ENCODE results near the gene DPH6. TPM values are rescaled to one million over a fixed set of nuclear protein-coding genes. Genes with fewer than 3 reads are reported as not detected.

DPH6 gene
- total RNA-seq, 2 experiments from 2014 or later, result 6.3 to 9.7 TPM

DNA sequence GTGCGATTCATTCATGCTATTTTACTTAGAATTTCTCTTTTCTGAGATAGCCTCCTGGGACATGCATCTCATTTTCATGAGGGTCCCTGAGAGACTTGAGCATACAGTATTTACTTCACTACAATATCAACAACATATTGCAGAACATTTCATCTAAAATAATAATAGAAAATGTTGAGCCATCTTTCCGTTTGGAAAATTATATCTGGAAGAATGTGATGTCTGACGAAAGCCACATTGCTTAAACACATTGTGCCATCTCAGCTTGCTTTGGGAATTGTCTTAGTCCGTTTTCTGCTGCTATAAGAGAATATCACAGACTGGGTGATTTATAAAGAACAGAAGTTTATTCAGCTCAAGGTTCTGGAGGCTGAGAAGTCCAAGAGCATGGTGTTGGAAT lies 55.5 kb downstream of the DPH6 start:
- H3K9me3 Mint-ChIP-seq, result peaks cover 14% of the 10 kb centered on the region
- H3K27me3 Mint-ChIP-seq, result no peaks in the 10 kb centered on the region
- peaks cover 19% of the 10 kb centered on the region for H3K36me3 Mint-ChIP-seq
- POLR2A ChIA-PET, result no interaction called here
- no peak overlapping the region for H3K27ac Mint-ChIP-seq
- DNase-seq (no peak), ATAC-seq (ENCODE audit: low read depth) (no peak)
- no peaks in the 10 kb centered on the region for H3K4me1 Mint-ChIP-seq
- H3K4me3 Mint-ChIP-seq, result no peak overlapping the region

DNA sequence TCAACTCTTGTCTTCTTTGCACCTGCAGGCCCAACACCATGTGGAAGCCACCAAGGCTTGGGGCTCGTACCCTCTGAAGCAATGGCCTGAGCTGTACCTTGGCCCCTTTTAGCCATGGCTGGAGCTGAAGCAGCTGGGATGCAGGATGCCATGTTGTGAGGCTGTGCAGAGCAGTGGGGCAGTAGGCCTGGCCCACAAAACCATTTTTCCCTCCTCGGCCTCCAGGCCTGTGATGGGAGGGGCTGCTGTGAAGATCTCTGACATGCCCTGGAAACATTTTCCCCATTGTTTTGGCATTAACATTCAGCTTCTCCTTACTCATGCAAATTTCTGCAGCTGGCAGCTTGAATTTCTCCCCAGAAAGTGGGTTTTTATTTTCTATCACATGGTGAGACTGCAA lies 58.5 kb downstream of the DPH6 start:
- Mint-ChIP-seq H3K4me3 (no peak overlapping the region), H3K9me3 (peaks cover 15% of the 10 kb centered on the region), H3K27ac (no peak overlapping the region), H3K27me3 (no peaks in the 10 kb centered on the region), H3K36me3 (peaks cover 20% of the 10 kb centered on the region), H3K4me1 (no peaks in the 10 kb centered on the region)
- POLR2A ChIA-PET, result no interaction called here
- ATAC-seq (ENCODE audit: low read depth) (no peak), DNase-seq (no peak)

DNA sequence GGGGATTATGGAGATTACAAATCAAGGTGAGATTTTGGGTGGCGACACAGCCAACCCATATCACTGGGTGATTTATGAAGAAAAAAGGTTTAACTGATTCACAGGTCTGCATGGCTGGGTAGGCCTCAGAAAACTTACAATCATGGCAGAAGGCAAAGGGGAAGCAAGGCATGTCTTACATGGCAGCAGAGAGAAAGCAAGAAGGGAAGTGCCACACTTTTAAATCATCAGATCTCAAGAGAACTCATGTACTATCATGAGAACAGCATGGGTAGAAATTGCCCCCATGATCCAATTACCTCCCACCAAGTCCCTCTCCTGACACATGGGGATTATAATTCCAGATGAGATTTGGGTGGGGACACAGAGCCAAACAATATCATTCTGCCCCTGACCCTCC lies 59.7 kb downstream of the DPH6 start:
- no peak for DNase-seq
- no peak overlapping the region for H3K4me3 Mint-ChIP-seq
- no peak for ATAC-seq (ENCODE audit: low read depth)

DNA sequence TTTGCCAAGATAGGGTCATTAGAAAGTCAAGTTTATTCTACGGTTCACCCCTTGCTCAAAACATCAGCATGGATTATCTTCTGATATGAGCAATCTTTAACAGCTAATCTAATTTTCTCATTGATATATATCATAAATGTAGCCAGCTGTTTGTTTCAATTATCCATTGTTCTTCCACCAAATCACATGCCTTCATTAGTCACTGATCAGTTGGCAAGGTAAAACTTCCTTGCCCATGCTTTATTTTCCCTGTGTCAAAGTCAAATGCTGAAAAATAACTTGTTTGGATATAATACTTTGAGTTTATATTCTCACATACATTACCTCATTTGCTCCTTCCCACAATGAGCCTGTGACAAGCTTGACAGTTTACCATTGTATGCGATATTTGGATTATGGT lies 60.6 kb downstream of the DPH6 start:
- Mint-ChIP-seq H3K4me1 (no peaks in the 10 kb centered on the region), H3K9me3 (peaks cover 15% of the 10 kb centered on the region), H3K27ac (no peak overlapping the region), H3K36me3 (peaks cover 20% of the 10 kb centered on the region), H3K4me3 (no peak overlapping the region), H3K27me3 (no peaks in the 10 kb centered on the region)
- POLR2A ChIA-PET, result no interaction called here
- ATAC-seq (ENCODE audit: low read depth) (no peak), DNase-seq (no peak)

More for the DNA sequence above, 59.7 kb downstream of the DPH6 start:
- no peaks in the 10 kb centered on the region for H3K4me1 Mint-ChIP-seq
- peaks cover 20% of the 10 kb centered on the region for H3K36me3 Mint-ChIP-seq
- H3K9me3 Mint-ChIP-seq, result peaks cover 15% of the 10 kb centered on the region
- no peak overlapping the region for H3K27ac Mint-ChIP-seq
- H3K27me3 Mint-ChIP-seq, result no peaks in the 10 kb centered on the region
- POLR2A ChIA-PET, result no interaction called here

DNA sequence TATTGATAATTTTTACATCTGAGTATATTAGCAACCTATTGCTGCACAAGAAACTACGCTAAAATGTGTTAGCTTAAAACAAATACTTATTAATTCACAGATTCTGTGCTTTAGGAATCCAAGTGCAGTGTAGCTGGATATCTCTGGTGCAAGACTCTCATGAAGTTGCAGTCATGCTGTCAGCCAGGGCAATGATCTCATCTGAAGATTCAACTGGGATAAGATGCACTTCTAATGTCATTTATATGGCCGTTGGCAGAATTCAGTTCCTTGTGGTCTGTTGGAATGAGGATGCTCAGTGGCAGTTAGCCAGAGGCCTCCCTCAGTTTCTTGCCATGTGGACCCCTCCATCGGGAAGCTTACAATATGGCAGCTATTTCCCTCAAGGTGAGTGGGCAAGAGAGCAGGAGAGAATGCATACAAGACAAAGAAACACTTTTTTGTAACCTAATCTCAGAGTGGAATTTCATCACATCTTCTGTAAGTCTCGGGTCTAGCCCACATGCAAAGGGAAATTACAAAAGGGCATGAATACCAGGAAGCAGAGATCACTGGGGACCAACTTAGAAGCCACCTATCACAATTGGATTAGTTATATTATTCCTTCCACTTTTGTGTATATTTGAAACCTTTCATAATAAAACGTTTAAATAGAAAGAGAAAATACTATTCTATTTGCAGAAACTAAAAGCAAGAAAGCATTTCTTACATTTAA lies 61.6 kb downstream of the DPH6 start:
- ATAC-seq (ENCODE audit: low read depth) (no peak), DNase-seq (no peak)
- H3K27ac Mint-ChIP-seq, result no peak overlapping the region
- peaks cover 20% of the 10 kb centered on the region for H3K36me3 Mint-ChIP-seq
- POLR2A ChIA-PET, result no interaction called here
- H3K4me3 Mint-ChIP-seq, result no peak overlapping the region
- H3K9me3 Mint-ChIP-seq, result peaks cover 15% of the 10 kb centered on the region
- no peaks in the 10 kb centered on the region for H3K27me3 Mint-ChIP-seq
- no peaks in the 10 kb centered on the region for H3K4me1 Mint-ChIP-seq

DNA sequence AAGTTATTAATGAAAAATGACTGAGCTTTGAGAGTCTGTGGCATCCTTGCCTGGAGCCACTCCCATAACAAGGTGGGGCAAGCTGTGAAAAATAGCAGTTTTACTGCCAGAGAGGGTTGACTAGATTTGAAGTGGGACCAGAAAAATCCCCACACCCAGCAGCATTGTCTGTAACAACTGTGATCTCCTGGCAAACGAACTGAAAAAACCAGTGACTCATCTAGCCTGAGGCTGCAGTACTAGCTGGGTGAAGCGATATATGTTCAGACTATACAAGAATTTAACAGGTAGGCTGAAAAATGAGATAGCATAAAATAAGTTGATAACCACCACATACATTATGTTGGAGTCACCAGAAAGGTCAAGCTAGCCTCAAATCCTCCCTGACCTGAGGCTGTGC lies 64.0 kb downstream of the DPH6 start:
- POLR2A ChIA-PET, result no interaction called here
- no peak for ATAC-seq (ENCODE audit: low read depth)
- Mint-ChIP-seq H3K36me3 (peaks cover 9% of the 10 kb centered on the region), H3K9me3 (peaks cover 4% of the 10 kb centered on the region), H3K27ac (no peak overlapping the region), H3K4me1 (no peaks in the 10 kb centered on the region), H3K27me3 (no peaks in the 10 kb centered on the region), H3K4me3 (no peak overlapping the region)
- DNase-seq, result no peak

DNA sequence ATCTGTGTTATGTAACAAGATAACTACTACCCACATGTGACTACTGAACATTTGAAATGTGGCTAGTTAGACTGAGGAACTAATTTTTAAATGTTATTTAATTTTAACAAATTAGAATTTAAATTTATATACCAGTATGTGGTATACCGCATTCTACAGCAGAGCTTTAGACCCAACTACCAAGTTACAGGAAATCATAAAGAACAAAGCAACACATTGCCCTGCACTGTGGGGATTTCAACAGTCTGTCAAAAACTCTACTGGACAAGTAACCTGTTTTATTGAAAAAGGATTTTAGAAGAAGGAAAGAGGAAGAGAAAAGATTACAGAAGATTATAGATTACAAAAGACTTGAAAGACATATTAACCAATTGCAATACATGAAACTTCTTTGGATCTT lies 64.9 kb downstream of the DPH6 start:
- Mint-ChIP-seq H3K27me3 (no peaks in the 10 kb centered on the region), H3K9me3 (peaks cover 1% of the 10 kb centered on the region), H3K4me1 (no peaks in the 10 kb centered on the region), H3K27ac (no peak overlapping the region), H3K36me3 (peaks cover 5% of the 10 kb centered on the region), H3K4me3 (no peak overlapping the region)
- POLR2A ChIA-PET, result no interaction called here
- no peak for ATAC-seq (ENCODE audit: low read depth)
- no peak for DNase-seq

DNA sequence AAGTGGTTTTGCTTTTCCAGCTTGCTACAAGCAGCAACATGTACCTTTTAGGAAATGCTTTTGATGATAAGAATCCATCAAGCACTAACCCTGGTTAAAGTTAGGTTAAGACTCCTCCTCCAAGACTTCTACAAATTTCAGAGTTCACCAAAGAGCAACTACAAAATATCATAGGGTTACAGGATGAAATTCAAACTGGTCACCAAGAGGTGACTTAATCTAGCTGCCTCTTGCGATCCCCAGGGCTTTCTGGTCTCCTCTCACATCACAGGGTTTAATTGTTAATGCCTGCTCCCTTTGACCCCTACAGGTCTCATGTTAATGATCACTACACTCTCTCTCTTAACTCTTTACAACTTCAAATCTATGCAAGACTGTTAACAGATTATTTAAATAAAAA lies 66.5 kb downstream of the DPH6 start:
- Mint-ChIP-seq H3K9me3 (no peaks in the 10 kb centered on the region), H3K4me1 (no peaks in the 10 kb centered on the region), H3K36me3 (no peaks in the 10 kb centered on the region), H3K4me3 (no peak overlapping the region), H3K27ac (no peak overlapping the region), H3K27me3 (no peaks in the 10 kb centered on the region)
- POLR2A ChIA-PET, result no interaction called here
- DNase-seq (no peak), ATAC-seq (ENCODE audit: low read depth) (no peak)

DNA sequence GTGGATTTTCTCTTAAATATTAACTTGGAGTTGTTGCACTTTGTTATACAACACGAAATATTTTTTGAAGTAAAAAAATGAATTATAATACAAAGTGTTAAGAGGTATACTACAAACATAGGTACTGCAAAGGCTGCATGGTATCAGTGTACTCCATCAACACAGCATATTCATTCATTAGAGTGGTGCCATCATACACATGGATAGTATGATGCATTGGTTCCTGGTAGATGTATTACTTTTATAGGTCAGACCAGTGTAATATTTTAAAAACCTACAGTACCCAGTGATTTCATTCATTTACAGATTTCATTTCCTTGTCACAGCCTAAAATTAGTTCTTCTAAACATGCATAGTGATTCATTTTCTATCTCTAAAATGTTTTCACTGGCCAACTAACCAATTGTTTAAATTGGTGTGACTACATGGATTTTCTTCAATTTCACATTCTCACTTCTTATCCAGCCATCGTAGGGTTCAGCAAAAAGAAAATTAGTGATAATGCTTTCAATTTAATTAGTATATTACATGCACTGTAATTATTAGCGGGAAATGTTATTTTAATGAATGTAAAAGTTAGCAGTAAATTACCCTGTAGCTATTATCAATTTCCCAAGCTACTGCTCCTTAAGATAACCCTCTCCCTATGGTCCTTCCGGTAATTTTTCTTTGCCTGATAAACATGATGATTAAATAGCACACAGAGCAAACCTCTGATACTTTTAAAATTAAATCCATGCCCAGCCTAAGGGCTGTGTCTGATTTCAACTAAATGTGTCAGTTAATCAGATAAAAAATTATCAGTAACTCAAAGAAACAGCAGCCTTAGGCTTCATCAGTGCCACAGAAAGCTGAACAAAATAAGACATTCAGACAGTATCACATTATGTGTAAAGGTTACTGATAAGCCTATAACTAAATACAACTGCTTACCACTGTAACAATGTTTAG lies 68.4 kb downstream of the DPH6 start:
- DNase-seq, result no peak
- Mint-ChIP-seq H3K36me3 (no peaks in the 10 kb centered on the region), H3K4me1 (no peaks in the 10 kb centered on the region), H3K27ac (no peak overlapping the region), H3K4me3 (no peak overlapping the region), H3K9me3 (no peaks in the 10 kb centered on the region), H3K27me3 (no peaks in the 10 kb centered on the region)
- no peak for ATAC-seq (ENCODE audit: low read depth)
- POLR2A ChIA-PET, result no interaction called here

DNA sequence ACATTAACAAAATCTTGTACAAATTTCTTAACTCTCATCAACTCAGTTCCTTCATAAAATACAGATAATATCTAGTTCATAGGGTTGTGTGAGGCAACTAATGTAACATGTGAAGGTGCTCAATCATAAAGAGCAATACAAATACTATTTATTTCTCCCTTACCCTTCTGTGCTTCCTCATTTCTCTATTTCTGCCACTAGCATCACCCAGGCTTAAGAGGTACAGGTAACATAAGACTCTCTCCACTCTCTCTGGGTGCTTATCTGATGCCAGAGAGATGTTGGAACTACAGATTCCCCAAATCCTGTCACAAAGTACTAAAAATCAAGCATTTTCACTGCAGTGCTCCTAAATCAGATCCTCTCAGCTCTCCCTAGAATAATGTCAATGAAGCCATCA lies 74.9 kb downstream of the DPH6 start:
- no peak for ATAC-seq (ENCODE audit: low read depth)
- no peak for DNase-seq
- H3K27me3 Mint-ChIP-seq, result no peaks in the 10 kb centered on the region
- no peaks in the 10 kb centered on the region for H3K9me3 Mint-ChIP-seq
- H3K36me3 Mint-ChIP-seq, result no peaks in the 10 kb centered on the region
- POLR2A ChIA-PET, result no interaction called here
- no peaks in the 10 kb centered on the region for H3K4me1 Mint-ChIP-seq
- H3K27ac Mint-ChIP-seq, result no peak overlapping the region
- no peak overlapping the region for H3K4me3 Mint-ChIP-seq

DNA sequence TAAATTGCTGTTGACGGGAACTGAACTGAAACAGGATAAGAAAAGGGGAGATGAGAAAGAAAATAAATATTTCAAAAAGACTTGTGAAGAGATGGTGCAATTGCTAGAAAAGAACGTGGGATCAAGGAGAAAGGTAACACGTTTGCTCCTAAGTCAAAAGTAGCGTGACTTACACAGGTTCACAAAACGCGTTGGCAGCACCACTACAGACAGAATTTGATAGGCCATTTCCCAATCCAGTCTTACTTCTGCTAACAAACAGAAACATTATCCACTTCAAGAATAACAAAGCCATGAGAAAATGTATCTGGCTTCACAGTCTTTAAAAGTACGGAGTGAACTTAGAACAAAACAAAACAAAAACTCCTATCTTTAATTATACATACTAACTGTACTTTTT lies 75.5 kb downstream of the DPH6 start:
- POLR2A ChIA-PET, result no interaction called here
- no peaks in the 10 kb centered on the region for H3K36me3 Mint-ChIP-seq
- no peaks in the 10 kb centered on the region for H3K27me3 Mint-ChIP-seq
- DNase-seq, result no peak
- H3K4me1 Mint-ChIP-seq, result no peaks in the 10 kb centered on the region
- ATAC-seq (ENCODE audit: low read depth), result no peak
- H3K9me3 Mint-ChIP-seq, result no peaks in the 10 kb centered on the region
- no peak overlapping the region for H3K4me3 Mint-ChIP-seq
- H3K27ac Mint-ChIP-seq, result no peak overlapping the region

DNA sequence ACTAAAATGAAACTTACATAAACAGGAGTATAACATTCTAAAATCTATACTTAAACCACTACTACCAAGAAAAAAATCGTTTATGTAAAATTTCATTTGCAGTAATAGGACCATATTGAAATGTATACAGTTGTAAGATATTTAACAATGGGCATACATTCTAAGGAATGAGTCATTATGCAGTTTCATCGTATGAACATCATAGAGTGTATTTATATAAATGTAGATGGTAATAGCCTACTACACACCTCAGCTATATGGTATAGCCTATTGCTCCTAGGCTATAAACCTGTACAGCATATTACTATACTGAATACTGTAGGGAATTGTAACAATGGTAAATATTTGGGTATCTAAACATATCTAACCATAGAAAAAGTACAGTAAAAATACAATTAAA lies 79.5 kb downstream of the DPH6 start:
- no peak overlapping the region for H3K27ac Mint-ChIP-seq
- H3K9me3 Mint-ChIP-seq, result no peaks in the 10 kb centered on the region
- no peaks in the 10 kb centered on the region for H3K36me3 Mint-ChIP-seq
- no peak for DNase-seq
- H3K27me3 Mint-ChIP-seq, result no peaks in the 10 kb centered on the region
- no peaks in the 10 kb centered on the region for H3K4me1 Mint-ChIP-seq
- H3K4me3 Mint-ChIP-seq, result no peak overlapping the region
- POLR2A ChIA-PET, result no interaction called here
- ATAC-seq (ENCODE audit: low read depth), result no peak

DNA sequence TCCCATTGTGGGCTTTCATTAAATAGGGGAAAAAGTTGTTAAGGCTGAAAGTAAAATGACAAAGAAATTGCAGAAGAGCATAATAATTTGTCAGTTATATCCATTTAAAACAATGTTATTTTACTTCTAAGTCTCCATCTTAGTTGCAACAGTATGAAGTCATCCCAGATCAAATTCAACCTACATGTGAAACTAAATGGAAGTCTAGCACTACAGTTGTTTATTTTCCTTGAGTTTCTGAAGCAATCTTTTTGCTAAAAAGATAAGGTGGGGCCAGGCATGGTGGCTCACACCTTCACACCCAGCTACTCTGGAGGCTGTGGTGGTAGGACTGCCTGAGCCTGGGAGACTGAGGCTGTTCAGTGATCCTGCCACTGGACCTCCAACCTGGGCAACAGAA lies 80.2 kb downstream of the DPH6 start:
- DNase-seq (no peak), ATAC-seq (ENCODE audit: low read depth) (no peak)
- POLR2A ChIA-PET, result no interaction called here
- H3K9me3 Mint-ChIP-seq, result no peaks in the 10 kb centered on the region
- no peaks in the 10 kb centered on the region for H3K27me3 Mint-ChIP-seq
- no peak overlapping the region for H3K27ac Mint-ChIP-seq
- no peak overlapping the region for H3K4me3 Mint-ChIP-seq
- no peaks in the 10 kb centered on the region for H3K4me1 Mint-ChIP-seq
- no peaks in the 10 kb centered on the region for H3K36me3 Mint-ChIP-seq

DNA sequence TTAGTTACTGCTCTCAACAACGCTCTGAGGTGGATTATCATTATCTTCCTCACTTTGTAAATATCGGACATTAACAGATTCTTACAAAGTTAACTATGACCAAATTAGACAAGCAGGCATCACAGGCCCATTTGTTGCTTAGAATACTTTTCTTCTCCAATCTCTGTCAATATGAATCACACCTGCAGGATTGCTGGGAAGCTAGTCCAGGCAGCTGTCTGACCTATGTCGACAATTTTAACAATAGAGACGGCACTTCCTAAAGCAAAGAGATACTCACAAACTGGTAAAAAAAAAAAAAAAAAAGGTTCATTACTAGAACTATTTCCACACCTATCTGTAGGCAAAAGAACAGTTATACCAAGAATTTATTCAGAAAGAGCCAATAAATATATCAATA lies 85.3 kb downstream of the DPH6 start:
- no peaks in the 10 kb centered on the region for H3K9me3 Mint-ChIP-seq
- no peaks in the 10 kb centered on the region for H3K36me3 Mint-ChIP-seq
- ATAC-seq (ENCODE audit: low read depth) (no peak), DNase-seq (no peak)
- H3K4me1 Mint-ChIP-seq, result no peaks in the 10 kb centered on the region
- no peaks in the 10 kb centered on the region for H3K27me3 Mint-ChIP-seq
- H3K27ac Mint-ChIP-seq, result no peak overlapping the region
- H3K4me3 Mint-ChIP-seq, result no peak overlapping the region
- POLR2A ChIA-PET, result no interaction called here
